Stomach smooth muscle (tissue), 2 donors: ENCODE measurements around the gene SMAD7.

ENCODE experiments used
- H3K27ac ChIP-seq: one replicate; pipeline ENCODE4 v1.7.0; 2013; ENCODE audit warnings: mild to moderate bottlenecking, low read length, inconsistent platforms
- H3K27me3 ChIP-seq, 2 donors: one replicate each; pipeline ENCODE4 v1.7.0; 2013; ENCODE audit warnings: low read length in 2 of 2; ENCODE audit not compliant: insufficient read depth in 2 of 2, control insufficient read depth in 1 of 2
- H3K36me3 ChIP-seq, 2 donors: one replicate each; pipeline ENCODE4 v1.7.0; 2013; ENCODE audit warnings: low read length in 2 of 2; ENCODE audit not compliant: control insufficient read depth in 2 of 2, insufficient read depth in 2 of 2
- H3K4me1 ChIP-seq: one replicate; pipeline ENCODE4 v1.7.0; 2013; ENCODE audit warnings: low read length; ENCODE audit not compliant: control insufficient read depth, insufficient read depth
- H3K4me3 ChIP-seq, 2 donors: one replicate each; pipeline ENCODE4 v1.7.0; 2013; ENCODE audit warnings: low read length in 2 of 2
- H3K9ac ChIP-seq, 2 donors: one replicate each; pipeline ENCODE4 v1.7.0; 2013; ENCODE audit warnings: low read length in 2 of 2, mild to moderate bottlenecking in 1 of 2
- H3K9me3 ChIP-seq, 2 donors: one replicate each; pipeline ENCODE4 v1.7.0; 2013; ENCODE audit warnings: low read length in 2 of 2; ENCODE audit not compliant: control insufficient read depth in 2 of 2
- donor health status: healthy.
- donor health status: Pancreatic carcinoma.

SMAD7 gene

GRCh38 chr18:48949606-48950535 is 894 bp downstream of the SMAD7 start:
- peaks cover 44% of the 10 kb centered on the region for H3K4me1 ChIP-seq
- H3K9me3 ChIP-seq = no peaks in the 10 kb centered on the region
- no peaks in the 10 kb centered on the region for H3K27me3 ChIP-seq
- no peaks in the 10 kb centered on the region for H3K36me3 ChIP-seq
- peak overlapping the region; percentile 84 to 91 for H3K4me3 ChIP-seq
- peak overlapping the region; percentile 79 for H3K27ac ChIP-seq
- peak overlapping the region; percentile 70 to 71 for H3K9ac ChIP-seq

- Histone ChIP-seq H3K36me3 (peaks cover 0 to 2% of the 10 kb centered on the region in 2 donors), H3K27ac (peak overlapping the region; percentile 79), H3K4me1 (peaks cover 49% of the 10 kb centered on the region), H3K9ac (peak overlapping the region; percentile 70 to 71), H3K9me3 (no peaks in the 10 kb centered on the region), H3K4me3 (peak overlapping the region; percentile 84 to 91), H3K27me3 (no peaks in the 10 kb centered on the region)
Observed at GRCh38 chr18:48949050-48949605, 1.6 kb downstream of the SMAD7 start.

- Histone ChIP-seq H3K9me3 (no peaks in the 10 kb centered on the region), H3K27ac (peak overlapping the region; percentile 79), H3K9ac (peak overlapping the region; percentile 70 to 71), H3K4me3 (peak overlapping the region; percentile 84 to 91), H3K36me3 (peaks cover 0 to 2% of the 10 kb centered on the region in 2 donors), H3K4me1 (peaks cover 54% of the 10 kb centered on the region), H3K27me3 (no peaks in the 10 kb centered on the region)
Observed at GRCh38 chr18:48948112-48949049, 2.4 kb downstream of the SMAD7 start.

- H3K9me3 ChIP-seq = no peaks in the 10 kb centered on the region
- H3K4me1 ChIP-seq = peaks cover 61% of the 10 kb centered on the region
- peak overlapping the region; percentile 69 to 70 for H3K9ac ChIP-seq
- H3K27me3 ChIP-seq = no peaks in the 10 kb centered on the region
- H3K27ac ChIP-seq = peak overlapping the region; percentile 64
- H3K4me3 ChIP-seq = peak overlapping the region; percentile 84 to 91
- H3K36me3 ChIP-seq = peaks cover under 1 to 2% of the 10 kb centered on the region in 2 donors
Observed at GRCh38 chr18:48947560-48947959, 3.2 kb downstream of the SMAD7 start.

GRCh38 chr18:48947092-48947491 is 3.7 kb downstream of the SMAD7 start:
- Histone ChIP-seq H3K9me3 (no peaks in the 10 kb centered on the region), H3K36me3 (peaks cover 3% of the 10 kb centered on the region in 2 donors), H3K27ac (peak overlapping the region; percentile 64), H3K27me3 (no peaks in the 10 kb centered on the region), H3K9ac (peak overlapping the region; percentile 27 to 69), H3K4me1 (peaks cover 66% of the 10 kb centered on the region), H3K4me3 (peak overlapping the region; percentile 84 to 91)

- peaks cover 5 to 8% of the 10 kb centered on the region in 2 donors for H3K36me3 ChIP-seq
- H3K27me3 ChIP-seq = no peaks in the 10 kb centered on the region
- peak overlapping the region; percentile 84 to 91 for H3K4me3 ChIP-seq
- H3K9me3 ChIP-seq = no peaks in the 10 kb centered on the region
- H3K4me1 ChIP-seq = peaks cover 73% of the 10 kb centered on the region
- H3K27ac ChIP-seq = peak overlapping the region; percentile 24
- H3K9ac ChIP-seq = peak overlapping the region in 1 of 2 donors; percentile 27
Observed at GRCh38 chr18:48946329-48946835, 4.4 kb downstream of the SMAD7 start.

GRCh38 chr18:48945953-48946217 is 4.9 kb downstream of the SMAD7 start:
- H3K9me3 ChIP-seq = no peaks in the 10 kb centered on the region
- H3K27ac ChIP-seq = no peak overlapping the region
- peak overlapping the region in 1 of 2 donors; percentile 91 for H3K4me3 ChIP-seq
- H3K4me1 ChIP-seq = peaks cover 78% of the 10 kb centered on the region
- no peak overlapping the region for H3K9ac ChIP-seq
- no peaks in the 10 kb centered on the region for H3K27me3 ChIP-seq
- peaks cover 5 to 10% of the 10 kb centered on the region in 2 donors for H3K36me3 ChIP-seq

GRCh38 chr18:48944634-48945033 is 6.1 kb downstream of the SMAD7 start:
- no peaks in the 10 kb centered on the region for H3K9me3 ChIP-seq
- H3K4me3 ChIP-seq = peak overlapping the region in 1 of 2 donors; percentile 40
- peak overlapping the region; percentile 53 for H3K27ac ChIP-seq
- H3K4me1 ChIP-seq = peaks cover 88% of the 10 kb centered on the region
- no peaks in the 10 kb centered on the region for H3K27me3 ChIP-seq
- peaks cover 5 to 10% of the 10 kb centered on the region in 2 donors for H3K36me3 ChIP-seq
- no peak overlapping the region for H3K9ac ChIP-seq

- Histone ChIP-seq H3K27me3 (no peaks in the 10 kb centered on the region), H3K9me3 (no peaks in the 10 kb centered on the region), H3K9ac (no peak overlapping the region), H3K4me1 (peaks cover 88% of the 10 kb centered on the region), H3K27ac (peak overlapping the region; percentile 53), H3K36me3 (peaks cover 5 to 10% of the 10 kb centered on the region in 2 donors), H3K4me3 (peak overlapping the region in 1 of 2 donors; percentile 52)
Observed at GRCh38 chr18:48943736-48944527, 6.8 kb downstream of the SMAD7 start.
